HepG2 (cell line): Measurements from ENCODE around the gene UBE3B. TPM values are rescaled to one million over a fixed set of nuclear protein-coding genes. Genes with fewer than 3 reads are reported as not detected.

Experiments
- ATAC-seq: fragments of 200-7000 bp; cut with Tn5 transposase; 3 replicates; pipeline ENCODE4 v1.9.1; 2020; ENCODE audit warnings: mild to moderate bottlenecking, moderate library complexity
- BruUV-seq: library from RNA; stranded (reverse); fragments of 400-500 nt; replicated peaks from 2 replicates; lab custom pipeline; 2021; lab: Mats Ljungman, UMichigan
- CTCF ChIA-PET: fragments of 300-600 bp; formaldehyde crosslinking; extraction: SDS; loops from one replicate; lab custom pipeline; 2021; ENCODE audit warnings: low total read pairs, inconsistent platforms, low intra/inter-chr PET ratio; lab: Yijun Ruan, JAX
- POLR2A ChIA-PET: fragments of 350-600 bp; sonication (Branson Sonifier 250); formaldehyde crosslinking; loops from one replicate; lab custom pipeline; 2020; ENCODE audit warnings: antibody characterized with exemption, inconsistent platforms; lab: Yijun Ruan, JAX
- DNase-seq: peaks from one replicate; pipeline ENCODE4 v3.0.0-alpha.2; 2015; ENCODE audit warnings: low spot score
- FAIRE-seq: peaks from 3 replicates; lab custom pipeline; 2011; peaks lifted over from hg19 to GRCh38; lab: Jason Lieb, UNC
- H2AFZ ChIP-seq: one replicate; pipeline ENCODE4 v1.6.1; 2011; ENCODE audit warnings: low read length, inconsistent platforms
- H3K27ac ChIP-seq: fragments of 300-600 bp; 3 replicates; pipeline ENCODE4 v1.8.0; 2011; ENCODE audit warnings: mixed run types, mild to moderate bottlenecking, mixed read lengths, low read length, inconsistent platforms; ENCODE audit not compliant: insufficient read depth; ENCODE audit errors: extremely low read length
- H3K27me3 ChIP-seq, 2 experiments: fragments of 200-600 bp in 1 of 2; 2 replicates in 1 of 2; 3 replicates in 1 of 2; pipeline versions ENCODE4 v1.6.0 to v1.8.0; 2011; ENCODE audit warnings: low read length in 2 of 2, mild to moderate bottlenecking in 2 of 2, moderate library complexity in 2 of 2, inconsistent platforms in 1 of 2; ENCODE audit not compliant: insufficient read depth in 2 of 2, control insufficient read depth in 1 of 2
- H3K36me3 ChIP-seq, 2 experiments: fragments of 200-600 bp in 1 of 2; replicated peaks in 1 of 2; 2 replicates in 1 of 2; 3 replicates in 1 of 2; pipeline versions ENCODE4 v1.5.1 to v1.8.0; 2011; ENCODE audit warnings: low read length in 2 of 2, inconsistent platforms in 1 of 2; ENCODE audit not compliant: insufficient read depth in 2 of 2, control insufficient read depth in 1 of 2
- H3K4me1 ChIP-seq: 2 replicates; pipeline ENCODE4 v1.5.1; 2012; ENCODE audit warnings: low read length, inconsistent platforms; ENCODE audit not compliant: insufficient read depth
- H3K4me2 ChIP-seq: 2 replicates; pipeline ENCODE4 v1.6.0; 2011; ENCODE audit warnings: low read depth, low read length, inconsistent platforms
- H3K4me3 ChIP-seq, 3 experiments: fragments of 200-600 bp in 1 of 3; sonication (generic), shearing (Covaris generic) in 1 of 3; replicated peaks in 1 of 3; 2 replicates each; pipeline ENCODE4 v1.5.1; 2011 to 2016; ENCODE audit warnings: low read length in 3 of 3, inconsistent platforms in 2 of 3, low read depth in 2 of 3, mild to moderate bottlenecking in 2 of 3, control low read depth in 1 of 3, mixed read lengths in 1 of 3; ENCODE audit not compliant: insufficient read depth in 1 of 3
- H3K79me2 ChIP-seq: one replicate; pipeline ENCODE4 v1.6.1; 2011; ENCODE audit warnings: low read length, inconsistent platforms; ENCODE audit not compliant: insufficient read depth
- H3K9ac ChIP-seq: 2 replicates; pipeline ENCODE4 v1.6.0; 2011; ENCODE audit warnings: mild to moderate bottlenecking, low read depth, low read length, inconsistent platforms; ENCODE audit not compliant: insufficient read depth
- H3K9me3 ChIP-seq: 2 replicates; pipeline ENCODE4 v1.5.1; 2012; ENCODE audit warnings: mild to moderate bottlenecking, low read length
- H4K20me1 ChIP-seq: 2 replicates; pipeline ENCODE4 v1.6.0; 2011; ENCODE audit warnings: inconsistent platforms, mild to moderate bottlenecking, low read length, moderate library complexity; ENCODE audit not compliant: insufficient read depth
- ATAD3A ChIP-seq: sonication (generic); formaldehyde crosslinking; IDR thresholded peaks from 2 replicates; pipeline ENCODE4 v1.4.0; 2020; ENCODE audit warnings: missing genetic modification reagents
- ELF3 ChIP-seq: IDR thresholded peaks from 2 replicates; pipeline ENCODE4 v1.6.1; 2016; ENCODE audit warnings: missing genetic modification reagents, missing compliant biosample characterization
- ERF ChIP-seq: IDR thresholded peaks from 2 replicates; pipeline ENCODE4 v1.6.1; 2018; ENCODE audit warnings: missing biosample characterization, missing genetic modification reagents
- IKZF1 ChIP-seq: fragments of 450-650 bp; IDR thresholded peaks from 2 replicates; pipeline ENCODE4 v1.7.1; 2016
- KLF9 ChIP-seq: IDR thresholded peaks from 2 replicates; pipeline ENCODE4 v1.6.1; 2016; ENCODE audit warnings: low read depth
- MXI1 ChIP-seq: IDR thresholded peaks from 3 replicates; pipeline ENCODE4 v1.6.1; 2012; ENCODE audit warnings: low read depth, low read length, inconsistent platforms, borderline replicate concordance
- POLR2AphosphoS2 ChIP-seq: IDR thresholded peaks from 2 replicates; pipeline ENCODE4 v1.6.1; 2011; ENCODE audit warnings: low read depth, low read length, improper control_type of control experiment
- ZNF124 ChIP-seq: sonication (generic); formaldehyde crosslinking; IDR thresholded peaks from 2 replicates; pipeline ENCODE4 v1.4.0; 2020; ENCODE audit warnings: missing genetic modification reagents
- ZNF446 ChIP-seq: sonication (generic); formaldehyde crosslinking; IDR thresholded peaks from 2 replicates; pipeline ENCODE4 v1.5.0; 2020; ENCODE audit warnings: mild to moderate bottlenecking, missing genetic modification reagents
- ZNF543 ChIP-seq: sonication (generic); formaldehyde crosslinking; IDR thresholded peaks from 2 replicates; pipeline ENCODE4 v1.4.0; 2020; ENCODE audit warnings: mild to moderate bottlenecking, missing genetic modification reagents
- ZNF549 ChIP-seq: sonication (generic); formaldehyde crosslinking; IDR thresholded peaks from 2 replicates; pipeline ENCODE4 v1.5.0; 2020; ENCODE audit warnings: missing genetic modification reagents
- ZSCAN25 ChIP-seq: sonication (generic); formaldehyde crosslinking; IDR thresholded peaks from 2 replicates; pipeline ENCODE4 v1.8.0; 2022; ENCODE audit warnings: mild to moderate bottlenecking, missing genetic modification reagents
- WGBS: methylation state at CpG from one replicate; pipeline ENCODE4 v1.1.6; 2017; ENCODE audit warnings: low lambda C conversion rate; 5-methylcytosine and 5-hydroxymethylcytosine counted together
- in situ Hi-C: cut with HindIII; loops from 2 replicates; pipeline ENCODE4 v1.10.0; 2017; ENCODE audit warnings: low pct_unique_long_range_greater_than_20kb; ENCODE audit not compliant: extremely low pct_ligation_motif_present
- intact Hi-C: fragments of 100-400 bp; cut with micrococcal nuclease; formaldehyde crosslinking; loops from one replicate; pipeline ENCODE4 v1.10.0; 2022; ENCODE audit not compliant: unreplicated experiment
- polyA plus RNA-seq, 8 experiments: library from polyadenylated mRNA; depleted of rRNA in 3 of 8; stranded (reverse) in 7 of 8; unstranded in 1 of 8; fragments of >200 nt; fragmentation: Illumina TruSeq in 4 of 8; extraction: Trizol in 4 of 8; gene quantifications; 2 replicates each; pipeline versions ENCODE4 v1.2.1 to v1.2.3, GENCODE V29; 2011 to 2016; ENCODE audit warnings: low read depth in 4 of 8, missing spikeins in 1 of 8, mixed read lengths in 1 of 8; ENCODE audit not compliant: insufficient read depth in 1 of 8
- total RNA-seq, 5 experiments: library from RNA; depleted of rRNA; stranded (reverse); fragments of >200 nt; fragmentation: Illumina TruSeq; extraction: Trizol; gene quantifications; 2 replicates each; pipeline ENCODE4 v1.2.3, GENCODE V29; 2016; ENCODE audit warnings: low read depth in 1 of 5
- TF ChIP-seq, protein P1 (sequence below): sonication (generic); formaldehyde crosslinking; IDR thresholded peaks from 2 replicates; pipeline ENCODE4 v1.8.1; 2022; ENCODE audit warnings: mild to moderate bottlenecking, missing genetic modification reagents
- TF ChIP-seq, protein P2 (sequence below): fragments of 450-650 bp; IDR thresholded peaks from 2 replicates; pipeline ENCODE4 v1.6.1; 2017
- TF ChIP-seq, protein P3 (sequence below): sonication (generic); formaldehyde crosslinking; conservative IDR thresholded peaks from 2 replicates; pipeline ENCODE4 v1.8.0; 2022; ENCODE audit warnings: low read depth, missing genetic modification reagents
- TF ChIP-seq, protein P4 (sequence below): sonication (generic); formaldehyde crosslinking; IDR thresholded peaks from 2 replicates; pipeline ENCODE4 v1.8.0; 2022; ENCODE audit warnings: mild to moderate bottlenecking, missing genetic modification reagents; ENCODE audit not compliant: insufficient replicate concordance

The UBE3B gene
- total and polyA plus RNA-seq, 2 of the 13 experiments (the other 11 are each of a cell fraction or from before 2014, with no cell fraction given) = 22.7 to 25.3 TPM

DNA sequence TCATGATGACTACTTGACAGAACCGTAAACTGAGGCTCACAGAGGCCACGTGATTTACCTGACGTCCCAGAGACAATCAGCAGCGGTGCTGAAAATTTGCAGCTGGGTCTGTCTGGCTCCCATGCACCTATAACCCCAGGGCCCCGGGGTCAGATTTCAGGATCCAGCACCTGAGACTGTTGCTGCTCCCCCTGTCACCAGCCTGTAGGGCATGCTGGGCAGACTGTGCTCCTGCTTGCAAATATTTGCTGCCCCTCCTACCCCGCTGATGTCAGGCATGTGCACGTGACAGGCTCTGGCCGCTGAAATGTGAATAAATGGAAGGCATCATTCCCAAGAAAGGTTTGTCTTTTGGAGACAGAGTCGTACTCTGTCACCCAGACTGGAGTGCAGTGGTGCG lies 89.9 kb downstream of the UBE3B start:
- WGBS = 88% methylated on average over 7 of the region's 10 CpGs
- ChIA-PET CTCF (no interaction called here), POLR2A (no interaction called here)
- BruUV-seq = no TSS peak
- no peaks in the 10 kb centered on the region for H3K9me3 ChIP-seq
- FAIRE-seq = no peak
- no peak overlapping the region for H3K9ac ChIP-seq
- peaks cover 8 to 78% of the 10 kb centered on the region in 2 experiments for H3K36me3 ChIP-seq
- no peak for ATAC-seq
- intact Hi-C loops (no loop called here), in situ Hi-C loops (no loop called here)
- no peak overlapping the region for H3K4me3 ChIP-seq
- TF ChIP-seq, protein P1, sequence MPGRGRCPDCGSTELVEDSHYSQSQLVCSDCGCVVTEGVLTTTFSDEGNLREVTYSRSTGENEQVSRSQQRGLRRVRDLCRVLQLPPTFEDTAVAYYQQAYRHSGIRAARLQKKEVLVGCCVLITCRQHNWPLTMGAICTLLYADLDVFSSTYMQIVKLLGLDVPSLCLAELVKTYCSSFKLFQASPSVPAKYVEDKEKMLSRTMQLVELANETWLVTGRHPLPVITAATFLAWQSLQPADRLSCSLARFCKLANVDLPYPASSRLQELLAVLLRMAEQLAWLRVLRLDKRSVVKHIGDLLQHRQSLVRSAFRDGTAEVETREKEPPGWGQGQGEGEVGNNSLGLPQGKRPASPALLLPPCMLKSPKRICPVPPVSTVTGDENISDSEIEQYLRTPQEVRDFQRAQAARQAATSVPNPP = no peak
- TF ChIP-seq ZNF446 (CRISPR knock-in tag) (no peak), ELF3 (CRISPR knock-in tag) (no peak), ATAD3A (CRISPR knock-in tag) (no peak), ZNF124 (CRISPR knock-in tag) (no peak)
- no peak overlapping the region for H3K27ac ChIP-seq
- H3K79me2 ChIP-seq = peaks cover 7% of the 10 kb centered on the region
- H3K4me2 ChIP-seq = no peak overlapping the region
- H3K27me3 ChIP-seq = no peaks in the 10 kb centered on the region
- H3K4me1 ChIP-seq = peaks cover 35% of the 10 kb centered on the region
- no peak overlapping the region for H2AFZ ChIP-seq
- H4K20me1 ChIP-seq = no peaks in the 10 kb centered on the region
- no peak for DNase-seq

DNA sequence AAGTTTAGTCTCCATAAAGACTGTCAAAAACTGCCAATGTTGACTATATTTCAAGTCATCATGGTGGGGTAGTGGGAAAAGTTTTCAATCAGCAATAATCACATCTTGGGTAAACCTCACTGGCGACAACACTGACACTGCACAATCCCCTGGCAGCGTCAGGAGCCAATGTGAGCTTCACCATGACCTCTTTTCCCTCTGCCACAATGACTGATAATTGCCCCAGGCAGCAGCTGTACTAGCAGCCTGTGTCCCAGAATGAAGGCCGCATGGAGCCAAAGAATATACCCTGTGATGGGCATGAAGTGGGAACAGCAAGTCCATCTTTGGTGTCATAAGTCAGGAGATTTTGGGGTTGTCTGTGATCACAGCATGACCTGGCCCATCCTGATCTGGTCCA lies 90.5 kb downstream of the UBE3B start:
- Histone ChIP-seq H3K36me3 (peaks cover 8 to 72% of the 10 kb centered on the region in 2 experiments), H3K27ac (no peak overlapping the region), H3K4me1 (peaks cover 41% of the 10 kb centered on the region), H2AFZ (no peak overlapping the region), H3K9ac (no peak overlapping the region), H3K4me2 (no peak overlapping the region), H3K79me2 (peaks cover 13% of the 10 kb centered on the region), H3K9me3 (no peaks in the 10 kb centered on the region), H4K20me1 (no peaks in the 10 kb centered on the region), H3K27me3 (no peaks in the 10 kb centered on the region), H3K4me3 (no peak overlapping the region)
- in situ Hi-C loops (no loop called here), intact Hi-C loops (no loop called here)
- ChIA-PET POLR2A (no interaction called here), CTCF (no interaction called here)
- ATAC-seq (no peak), FAIRE-seq (no peak), DNase-seq (no peak)
- 100% methylated on average over 3 of the region's 3 CpGs for WGBS
- no TSS peak for BruUV-seq
- no peak for TF ChIP-seq MXI1
- TF ChIP-seq IKZF1 = no peak
- no peak for TF ChIP-seq ZNF543 (CRISPR knock-in tag)
- TF ChIP-seq ZSCAN25 (CRISPR knock-in tag) = no peak
- TF ChIP-seq ZNF549 (CRISPR knock-in tag) = no peak
- TF ChIP-seq, protein P2, sequence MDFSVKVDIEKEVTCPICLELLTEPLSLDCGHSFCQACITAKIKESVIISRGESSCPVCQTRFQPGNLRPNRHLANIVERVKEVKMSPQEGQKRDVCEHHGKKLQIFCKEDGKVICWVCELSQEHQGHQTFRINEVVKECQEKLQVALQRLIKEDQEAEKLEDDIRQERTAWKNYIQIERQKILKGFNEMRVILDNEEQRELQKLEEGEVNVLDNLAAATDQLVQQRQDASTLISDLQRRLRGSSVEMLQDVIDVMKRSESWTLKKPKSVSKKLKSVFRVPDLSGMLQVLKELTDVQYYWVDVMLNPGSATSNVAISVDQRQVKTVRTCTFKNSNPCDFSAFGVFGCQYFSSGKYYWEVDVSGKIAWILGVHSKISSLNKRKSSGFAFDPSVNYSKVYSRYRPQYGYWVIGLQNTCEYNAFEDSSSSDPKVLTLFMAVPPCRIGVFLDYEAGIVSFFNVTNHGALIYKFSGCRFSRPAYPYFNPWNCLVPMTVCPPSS = no peak
- TF ChIP-seq, protein P3, sequence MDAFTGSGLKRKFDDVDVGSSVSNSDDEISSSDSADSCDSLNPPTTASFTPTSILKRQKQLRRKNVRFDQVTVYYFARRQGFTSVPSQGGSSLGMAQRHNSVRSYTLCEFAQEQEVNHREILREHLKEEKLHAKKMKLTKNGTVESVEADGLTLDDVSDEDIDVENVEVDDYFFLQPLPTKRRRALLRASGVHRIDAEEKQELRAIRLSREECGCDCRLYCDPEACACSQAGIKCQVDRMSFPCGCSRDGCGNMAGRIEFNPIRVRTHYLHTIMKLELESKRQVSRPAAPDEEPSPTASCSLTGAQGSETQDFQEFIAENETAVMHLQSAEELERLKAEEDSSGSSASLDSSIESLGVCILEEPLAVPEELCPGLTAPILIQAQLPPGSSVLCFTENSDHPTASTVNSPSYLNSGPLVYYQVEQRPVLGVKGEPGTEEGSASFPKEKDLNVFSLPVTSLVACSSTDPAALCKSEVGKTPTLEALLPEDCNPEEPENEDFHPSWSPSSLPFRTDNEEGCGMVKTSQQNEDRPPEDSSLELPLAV (CRISPR knock-in tag) = no peak
- TF ChIP-seq ERF = no peak
- TF ChIP-seq POLR2AphosphoS2 = no peak
- TF ChIP-seq, protein P4, sequence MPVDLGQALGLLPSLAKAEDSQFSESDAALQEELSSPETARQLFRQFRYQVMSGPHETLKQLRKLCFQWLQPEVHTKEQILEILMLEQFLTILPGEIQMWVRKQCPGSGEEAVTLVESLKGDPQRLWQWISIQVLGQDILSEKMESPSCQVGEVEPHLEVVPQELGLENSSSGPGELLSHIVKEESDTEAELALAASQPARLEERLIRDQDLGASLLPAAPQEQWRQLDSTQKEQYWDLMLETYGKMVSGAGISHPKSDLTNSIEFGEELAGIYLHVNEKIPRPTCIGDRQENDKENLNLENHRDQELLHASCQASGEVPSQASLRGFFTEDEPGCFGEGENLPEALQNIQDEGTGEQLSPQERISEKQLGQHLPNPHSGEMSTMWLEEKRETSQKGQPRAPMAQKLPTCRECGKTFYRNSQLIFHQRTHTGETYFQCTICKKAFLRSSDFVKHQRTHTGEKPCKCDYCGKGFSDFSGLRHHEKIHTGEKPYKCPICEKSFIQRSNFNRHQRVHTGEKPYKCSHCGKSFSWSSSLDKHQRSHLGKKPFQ (CRISPR knock-in tag) = no peak
- no peak for TF ChIP-seq KLF9 (CRISPR knock-in tag)
